ENCODE measurements around the gene CLCN7. TPM values are rescaled to one million over a fixed set of nuclear protein-coding genes. Genes with fewer than 3 reads are reported as not detected.

Gene CLCN7
- total and polyA plus RNA-seq, 2 of the 13 experiments (the other 11 are each of a cell fraction or from before 2014, with no cell fraction given), result 24.6 to 25.1 TPM

DNA sequence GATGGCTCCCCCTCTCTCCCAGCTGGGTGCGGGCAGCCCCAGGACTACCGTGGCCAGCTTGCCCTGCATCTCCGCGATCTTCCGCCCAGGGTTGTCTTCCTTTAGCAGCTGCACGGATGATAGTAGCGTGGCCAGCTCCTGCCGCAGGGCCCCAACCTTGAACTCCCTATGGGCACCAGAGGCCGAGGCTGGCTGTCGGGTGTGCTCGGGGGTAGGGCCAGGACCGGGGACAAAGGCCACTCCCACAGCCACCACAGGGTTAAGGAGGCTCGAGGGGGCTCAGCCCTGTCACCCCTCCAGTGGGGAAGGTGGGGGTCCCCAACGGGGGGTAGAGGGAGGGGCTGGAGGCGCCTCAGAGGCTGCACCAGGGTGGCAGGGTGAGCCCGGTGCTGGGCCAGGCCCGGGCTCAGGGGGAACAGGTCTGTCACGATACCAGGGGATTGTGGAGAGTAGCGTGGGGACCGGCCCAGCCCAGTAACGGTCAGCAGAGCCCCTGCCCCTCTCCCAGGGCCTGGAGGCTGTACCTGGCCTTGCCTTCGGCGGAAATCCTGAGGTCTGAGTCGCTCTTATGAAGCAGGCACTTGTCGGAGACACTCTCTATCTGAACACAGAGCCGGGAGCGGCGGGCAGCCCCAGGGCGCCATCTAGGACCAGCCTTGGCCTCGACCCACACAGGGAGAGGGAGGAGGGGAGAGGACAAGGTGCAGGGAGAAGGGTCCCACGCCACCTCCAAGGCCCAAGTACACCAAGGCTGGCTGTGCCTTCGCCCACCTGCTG, 38.7 kb downstream of the CLCN7 start (continued):
- TF ChIP-seq, protein P1, sequence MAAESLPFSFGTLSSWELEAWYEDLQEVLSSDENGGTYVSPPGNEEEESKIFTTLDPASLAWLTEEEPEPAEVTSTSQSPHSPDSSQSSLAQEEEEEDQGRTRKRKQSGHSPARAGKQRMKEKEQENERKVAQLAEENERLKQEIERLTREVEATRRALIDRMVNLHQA (CRISPR knock-in tag; IDR thresholded peaks at IDR 0.05), result no peak
- TF ChIP-seq POLR2A (IDR thresholded peaks at IDR 0.05; ENCODE audit: insufficient read depth in 1 of 2, low read depth in 2 of 2, low read length in 2 of 2), result peak; percentile 50 to 64
- TF ChIP-seq KLF9 (CRISPR knock-in tag; IDR thresholded peaks at IDR 0.05; ENCODE audit: low read depth), result no peak
- TF ChIP-seq ZNF24 (IDR thresholded peaks at IDR 0.05), result no peak
- no peak for TF ChIP-seq NFE2L2 (IDR thresholded peaks at IDR 0.05; ENCODE audit: low read length)
- no peak for TF ChIP-seq ZNF570 (CRISPR knock-in tag; IDR thresholded peaks at IDR 0.05; ENCODE audit: borderline replicate concordance)
- no peak for TF ChIP-seq ZNF766 (CRISPR knock-in tag; IDR thresholded peaks at IDR 0.05; ENCODE audit: borderline replicate concordance)
- TF ChIP-seq, protein P2, sequence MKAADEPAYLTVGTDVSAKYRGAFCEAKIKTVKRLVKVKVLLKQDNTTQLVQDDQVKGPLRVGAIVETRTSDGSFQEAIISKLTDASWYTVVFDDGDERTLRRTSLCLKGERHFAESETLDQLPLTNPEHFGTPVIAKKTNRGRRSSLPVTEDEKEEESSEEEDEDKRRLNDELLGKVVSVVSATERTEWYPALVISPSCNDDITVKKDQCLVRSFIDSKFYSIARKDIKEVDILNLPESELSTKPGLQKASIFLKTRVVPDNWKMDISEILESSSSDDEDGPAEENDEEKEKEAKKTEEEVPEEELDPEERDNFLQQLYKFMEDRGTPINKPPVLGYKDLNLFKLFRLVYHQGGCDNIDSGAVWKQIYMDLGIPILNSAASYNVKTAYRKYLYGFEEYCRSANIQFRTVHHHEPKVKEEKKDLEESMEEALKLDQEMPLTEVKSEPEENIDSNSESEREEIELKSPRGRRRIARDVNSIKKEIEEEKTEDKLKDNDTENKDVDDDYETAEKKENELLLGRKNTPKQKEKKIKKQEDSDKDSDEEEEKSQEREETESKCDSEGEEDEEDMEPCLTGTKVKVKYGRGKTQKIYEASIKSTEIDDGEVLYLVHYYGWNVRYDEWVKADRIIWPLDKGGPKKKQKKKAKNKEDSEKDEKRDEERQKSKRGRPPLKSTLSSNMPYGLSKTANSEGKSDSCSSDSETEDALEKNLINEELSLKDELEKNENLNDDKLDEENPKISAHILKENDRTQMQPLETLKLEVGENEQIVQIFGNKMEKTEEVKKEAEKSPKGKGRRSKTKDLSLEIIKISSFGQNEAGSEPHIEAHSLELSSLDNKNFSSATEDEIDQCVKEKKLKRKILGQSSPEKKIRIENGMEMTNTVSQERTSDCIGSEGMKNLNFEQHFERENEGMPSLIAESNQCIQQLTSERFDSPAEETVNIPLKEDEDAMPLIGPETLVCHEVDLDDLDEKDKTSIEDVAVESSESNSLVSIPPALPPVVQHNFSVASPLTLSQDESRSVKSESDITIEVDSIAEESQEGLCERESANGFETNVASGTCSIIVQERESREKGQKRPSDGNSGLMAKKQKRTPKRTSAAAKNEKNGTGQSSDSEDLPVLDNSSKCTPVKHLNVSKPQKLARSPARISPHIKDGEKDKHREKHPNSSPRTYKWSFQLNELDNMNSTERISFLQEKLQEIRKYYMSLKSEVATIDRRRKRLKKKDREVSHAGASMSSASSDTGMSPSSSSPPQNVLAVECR (CRISPR knock-in tag; IDR thresholded peaks at IDR 0.05; ENCODE audit: borderline replicate concordance), result peak; percentile 53; the same call in 1 of the 2 replicates
- TF ChIP-seq, protein P3, sequence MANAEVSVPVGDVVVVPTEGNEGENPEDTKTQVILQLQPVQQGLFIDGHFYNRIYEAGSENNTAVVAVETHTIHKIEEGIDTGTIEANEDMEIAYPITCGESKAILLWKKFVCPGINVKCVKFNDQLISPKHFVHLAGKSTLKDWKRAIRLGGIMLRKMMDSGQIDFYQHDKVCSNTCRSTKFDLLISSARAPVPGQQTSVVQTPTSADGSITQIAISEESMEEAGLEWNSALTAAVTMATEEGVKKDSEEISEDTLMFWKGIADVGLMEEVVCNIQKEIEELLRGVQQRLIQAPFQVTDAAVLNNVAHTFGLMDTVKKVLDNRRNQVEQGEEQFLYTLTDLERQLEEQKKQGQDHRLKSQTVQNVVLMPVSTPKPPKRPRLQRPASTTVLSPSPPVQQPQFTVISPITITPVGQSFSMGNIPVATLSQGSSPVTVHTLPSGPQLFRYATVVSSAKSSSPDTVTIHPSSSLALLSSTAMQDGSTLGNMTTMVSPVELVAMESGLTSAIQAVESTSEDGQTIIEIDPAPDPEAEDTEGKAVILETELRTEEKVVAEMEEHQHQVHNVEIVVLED (CRISPR knock-in tag; IDR thresholded peaks at IDR 0.05; ENCODE audit: borderline replicate concordance), result no peak
- no peak for TF ChIP-seq ATF7 (IDR thresholded peaks at IDR 0.05)
- no peak for TF ChIP-seq ATF7 (CRISPR knock-in tag; IDR thresholded peaks at IDR 0.05)
- no peak for TF ChIP-seq KDM5B (CRISPR knock-in tag; IDR thresholded peaks at IDR 0.05; ENCODE audit: borderline replicate concordance)
- TF ChIP-seq, protein P4, sequence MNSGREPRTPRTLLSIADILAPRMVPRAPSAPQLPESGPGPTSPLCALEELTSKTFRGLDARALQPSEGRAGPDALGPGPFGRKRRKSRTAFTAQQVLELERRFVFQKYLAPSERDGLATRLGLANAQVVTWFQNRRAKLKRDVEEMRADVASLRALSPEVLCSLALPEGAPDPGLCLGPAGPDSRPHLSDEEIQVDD (CRISPR knock-in tag; IDR thresholded peaks at IDR 0.05; ENCODE audit: borderline replicate concordance), result 0 out of 2 replicates have a peak, but pooled peaks have one; percentile 21
- TF ChIP-seq, protein P5, sequence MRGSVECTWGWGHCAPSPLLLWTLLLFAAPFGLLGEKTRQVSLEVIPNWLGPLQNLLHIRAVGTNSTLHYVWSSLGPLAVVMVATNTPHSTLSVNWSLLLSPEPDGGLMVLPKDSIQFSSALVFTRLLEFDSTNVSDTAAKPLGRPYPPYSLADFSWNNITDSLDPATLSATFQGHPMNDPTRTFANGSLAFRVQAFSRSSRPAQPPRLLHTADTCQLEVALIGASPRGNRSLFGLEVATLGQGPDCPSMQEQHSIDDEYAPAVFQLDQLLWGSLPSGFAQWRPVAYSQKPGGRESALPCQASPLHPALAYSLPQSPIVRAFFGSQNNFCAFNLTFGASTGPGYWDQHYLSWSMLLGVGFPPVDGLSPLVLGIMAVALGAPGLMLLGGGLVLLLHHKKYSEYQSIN (CRISPR knock-in tag; IDR thresholded peaks at IDR 0.05; ENCODE audit: borderline replicate concordance), result no peak
- TF ChIP-seq RFXAP (CRISPR knock-in tag; IDR thresholded peaks at IDR 0.05; ENCODE audit: borderline replicate concordance), result no peak
- TF ChIP-seq POLR2AphosphoS2 (IDR thresholded peaks at IDR 0.05; ENCODE audit: low read depth, low read length), result no peak
- TF ChIP-seq ZNF546 (CRISPR knock-in tag; conservative IDR thresholded peaks at IDR 0.05), result 0 out of 2 replicates have a peak, but pooled peaks have one; percentile 44
- TF ChIP-seq, protein P6, sequence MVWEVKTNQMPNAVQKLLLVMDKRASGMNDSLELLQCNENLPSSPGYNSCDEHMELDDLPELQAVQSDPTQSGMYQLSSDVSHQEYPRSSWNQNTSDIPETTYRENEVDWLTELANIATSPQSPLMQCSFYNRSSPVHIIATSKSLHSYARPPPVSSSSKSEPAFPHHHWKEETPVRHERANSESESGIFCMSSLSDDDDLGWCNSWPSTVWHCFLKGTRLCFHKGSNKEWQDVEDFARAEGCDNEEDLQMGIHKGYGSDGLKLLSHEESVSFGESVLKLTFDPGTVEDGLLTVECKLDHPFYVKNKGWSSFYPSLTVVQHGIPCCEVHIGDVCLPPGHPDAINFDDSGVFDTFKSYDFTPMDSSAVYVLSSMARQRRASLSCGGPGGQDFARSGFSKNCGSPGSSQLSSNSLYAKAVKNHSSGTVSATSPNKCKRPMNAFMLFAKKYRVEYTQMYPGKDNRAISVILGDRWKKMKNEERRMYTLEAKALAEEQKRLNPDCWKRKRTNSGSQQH (CRISPR knock-in tag; IDR thresholded peaks at IDR 0.05; ENCODE audit: low read depth), result no peak
- no peak for TF ChIP-seq ZNF383 (CRISPR knock-in tag; IDR thresholded peaks at IDR 0.05; ENCODE audit: borderline replicate concordance)
- TF ChIP-seq STAT5B (CRISPR knock-in tag; IDR thresholded peaks at IDR 0.05), result no peak
